HL-60 (cell line): ENCODE measurements around the gene NFIA.

Experiments
- GABPA ChIP-seq: IDR thresholded peaks from 2 replicates; pipeline ENCODE4 v1.6.1; 2012; ENCODE audit warnings: low read depth
- POLR2AphosphoS5 ChIP-seq: IDR thresholded peaks from 2 replicates; pipeline ENCODE4 v1.6.1; 2012; ENCODE audit warnings: low read depth
- SPI1 ChIP-seq: IDR thresholded peaks from 2 replicates; pipeline ENCODE4 v1.6.1; 2012; ENCODE audit warnings: low read depth, mild to moderate bottlenecking, borderline replicate concordance
- TF ChIP-seq, protein P1 (sequence below): IDR thresholded peaks from one replicate; pipeline ENCODE4 v1.5.1; 2011; ENCODE audit warnings: low read length, control low read depth, inconsistent platforms; ENCODE audit not compliant: insufficient read depth
- TF ChIP-seq, protein P2 (sequence below): IDR thresholded peaks from 2 replicates; pipeline ENCODE4 v1.6.1; 2012; ENCODE audit warnings: low read depth; ENCODE audit not compliant: insufficient replicate concordance

DNA sequence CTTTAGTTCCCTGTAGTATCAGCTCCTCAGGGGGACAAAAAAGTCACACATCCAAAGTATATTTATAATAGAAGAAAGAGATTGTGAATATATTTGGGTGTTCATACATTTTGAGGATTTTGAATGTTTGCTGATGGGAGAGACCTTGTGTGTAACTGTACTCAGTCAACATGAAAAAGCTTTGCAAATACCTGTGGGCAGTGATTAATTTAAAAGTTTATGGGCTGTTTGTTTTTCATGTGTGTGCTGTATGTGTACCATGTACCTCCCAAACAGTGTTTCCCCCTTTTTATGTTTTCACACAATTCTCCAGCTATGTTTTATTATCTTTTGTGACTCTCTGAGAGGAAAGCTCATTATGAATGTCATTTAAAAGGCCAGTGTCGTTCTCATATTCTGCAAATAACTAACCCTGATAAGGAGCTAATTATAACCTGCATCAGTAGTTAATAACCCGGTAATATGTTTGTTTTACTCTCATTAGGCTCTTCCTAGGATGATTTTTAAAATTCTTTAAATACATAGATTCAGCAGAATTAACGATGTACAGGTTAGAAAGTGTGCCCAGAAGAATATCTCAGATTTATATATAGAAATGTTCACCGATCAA lies 271.5 kb downstream of the NFIA start:
- TF ChIP-seq, protein P1, sequence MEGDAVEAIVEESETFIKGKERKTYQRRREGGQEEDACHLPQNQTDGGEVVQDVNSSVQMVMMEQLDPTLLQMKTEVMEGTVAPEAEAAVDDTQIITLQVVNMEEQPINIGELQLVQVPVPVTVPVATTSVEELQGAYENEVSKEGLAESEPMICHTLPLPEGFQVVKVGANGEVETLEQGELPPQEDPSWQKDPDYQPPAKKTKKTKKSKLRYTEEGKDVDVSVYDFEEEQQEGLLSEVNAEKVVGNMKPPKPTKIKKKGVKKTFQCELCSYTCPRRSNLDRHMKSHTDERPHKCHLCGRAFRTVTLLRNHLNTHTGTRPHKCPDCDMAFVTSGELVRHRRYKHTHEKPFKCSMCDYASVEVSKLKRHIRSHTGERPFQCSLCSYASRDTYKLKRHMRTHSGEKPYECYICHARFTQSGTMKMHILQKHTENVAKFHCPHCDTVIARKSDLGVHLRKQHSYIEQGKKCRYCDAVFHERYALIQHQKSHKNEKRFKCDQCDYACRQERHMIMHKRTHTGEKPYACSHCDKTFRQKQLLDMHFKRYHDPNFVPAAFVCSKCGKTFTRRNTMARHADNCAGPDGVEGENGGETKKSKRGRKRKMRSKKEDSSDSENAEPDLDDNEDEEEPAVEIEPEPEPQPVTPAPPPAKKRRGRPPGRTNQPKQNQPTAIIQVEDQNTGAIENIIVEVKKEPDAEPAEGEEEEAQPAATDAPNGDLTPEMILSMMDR, result no peak
- TF ChIP-seq, protein P2, sequence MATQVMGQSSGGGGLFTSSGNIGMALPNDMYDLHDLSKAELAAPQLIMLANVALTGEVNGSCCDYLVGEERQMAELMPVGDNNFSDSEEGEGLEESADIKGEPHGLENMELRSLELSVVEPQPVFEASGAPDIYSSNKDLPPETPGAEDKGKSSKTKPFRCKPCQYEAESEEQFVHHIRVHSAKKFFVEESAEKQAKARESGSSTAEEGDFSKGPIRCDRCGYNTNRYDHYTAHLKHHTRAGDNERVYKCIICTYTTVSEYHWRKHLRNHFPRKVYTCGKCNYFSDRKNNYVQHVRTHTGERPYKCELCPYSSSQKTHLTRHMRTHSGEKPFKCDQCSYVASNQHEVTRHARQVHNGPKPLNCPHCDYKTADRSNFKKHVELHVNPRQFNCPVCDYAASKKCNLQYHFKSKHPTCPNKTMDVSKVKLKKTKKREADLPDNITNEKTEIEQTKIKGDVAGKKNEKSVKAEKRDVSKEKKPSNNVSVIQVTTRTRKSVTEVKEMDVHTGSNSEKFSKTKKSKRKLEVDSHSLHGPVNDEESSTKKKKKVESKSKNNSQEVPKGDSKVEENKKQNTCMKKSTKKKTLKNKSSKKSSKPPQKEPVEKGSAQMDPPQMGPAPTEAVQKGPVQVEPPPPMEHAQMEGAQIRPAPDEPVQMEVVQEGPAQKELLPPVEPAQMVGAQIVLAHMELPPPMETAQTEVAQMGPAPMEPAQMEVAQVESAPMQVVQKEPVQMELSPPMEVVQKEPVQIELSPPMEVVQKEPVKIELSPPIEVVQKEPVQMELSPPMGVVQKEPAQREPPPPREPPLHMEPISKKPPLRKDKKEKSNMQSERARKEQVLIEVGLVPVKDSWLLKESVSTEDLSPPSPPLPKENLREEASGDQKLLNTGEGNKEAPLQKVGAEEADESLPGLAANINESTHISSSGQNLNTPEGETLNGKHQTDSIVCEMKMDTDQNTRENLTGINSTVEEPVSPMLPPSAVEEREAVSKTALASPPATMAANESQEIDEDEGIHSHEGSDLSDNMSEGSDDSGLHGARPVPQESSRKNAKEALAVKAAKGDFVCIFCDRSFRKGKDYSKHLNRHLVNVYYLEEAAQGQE, result no peak
- TF ChIP-seq GABPA (no peak), SPI1 (no peak), POLR2AphosphoS5 (no peak)
